NCI-H187 (cell line): ENCODE measurements around the gene SHC4.
A peak's percentile ranks its signal among the peaks of the same experiment; 100 is the strongest.
"Not testable (repeated sequence)": the region's sequence is repeated elsewhere in the genome, so short reads cannot be mapped to it uniquely, and the experiment has no call there.

ENCODE experiments used
- DNase-seq, 2 experiments: peaks; one replicate each; lab custom pipeline; 2025; lab: John Stamatoyannopoulos, UW

Gene SHC4, protein sequence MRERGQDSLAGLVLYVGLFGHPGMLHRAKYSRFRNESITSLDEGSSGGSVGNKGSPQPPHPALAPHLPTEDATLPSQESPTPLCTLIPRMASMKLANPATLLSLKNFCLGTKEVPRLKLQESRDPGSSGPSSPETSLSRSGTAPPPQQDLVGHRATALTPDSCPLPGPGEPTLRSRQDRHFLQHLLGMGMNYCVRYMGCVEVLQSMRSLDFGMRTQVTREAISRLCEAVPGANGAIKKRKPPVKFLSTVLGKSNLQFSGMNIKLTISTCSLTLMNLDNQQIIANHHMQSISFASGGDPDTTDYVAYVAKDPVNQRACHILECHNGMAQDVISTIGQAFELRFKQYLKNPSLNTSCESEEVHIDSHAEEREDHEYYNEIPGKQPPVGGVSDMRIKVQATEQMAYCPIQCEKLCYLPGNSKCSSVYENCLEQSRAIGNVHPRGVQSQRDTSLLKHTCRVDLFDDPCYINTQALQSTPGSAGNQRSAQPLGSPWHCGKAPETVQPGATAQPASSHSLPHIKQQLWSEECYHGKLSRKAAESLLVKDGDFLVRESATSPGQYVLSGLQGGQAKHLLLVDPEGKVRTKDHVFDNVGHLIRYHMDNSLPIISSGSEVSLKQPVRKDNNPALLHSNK

GRCh38 chr15:48963524-48964113, at the start of gene SHC4:
Gene SHC4, minus strand, starts transcription at chr15:48963919. Its CDS starts 904 bp downstream, at chr15:48963015.
- DNase-seq, result no peak

DNA sequence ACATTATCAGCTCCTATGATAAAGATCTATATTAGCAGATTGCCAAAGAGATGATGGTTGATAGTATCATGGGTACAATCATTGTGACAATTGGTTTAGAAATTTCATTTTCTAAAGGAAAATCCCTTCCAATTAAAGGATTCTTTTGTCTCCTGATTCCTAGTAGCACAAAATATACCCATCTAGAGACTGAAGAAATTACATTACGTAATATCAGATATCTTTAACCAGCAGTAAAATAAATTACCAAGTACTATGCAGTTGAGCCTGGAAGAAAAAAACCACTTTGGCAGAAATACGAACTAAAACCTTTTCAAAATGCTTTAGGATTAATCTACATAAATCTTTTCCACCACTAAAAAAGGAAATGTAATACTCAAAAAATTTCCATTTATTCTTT, 35.6 kb upstream of the SHC4 start:
- no peak for DNase-seq

GRCh38 chr15:48996276-48996675, 32.6 kb upstream of the SHC4 start:
- no peak for DNase-seq

- DNase-seq, result no peak
Observed at GRCh38 chr15:48993380-48993779, 29.7 kb upstream of the SHC4 start.

- DNase-seq, result no peak
Observed at GRCh38 chr15:48992545-48992944, 28.8 kb upstream of the SHC4 start.

- DNase-seq, result no peak
Observed at GRCh38 chr15:48992096-48992495, 28.4 kb upstream of the SHC4 start.

DNA sequence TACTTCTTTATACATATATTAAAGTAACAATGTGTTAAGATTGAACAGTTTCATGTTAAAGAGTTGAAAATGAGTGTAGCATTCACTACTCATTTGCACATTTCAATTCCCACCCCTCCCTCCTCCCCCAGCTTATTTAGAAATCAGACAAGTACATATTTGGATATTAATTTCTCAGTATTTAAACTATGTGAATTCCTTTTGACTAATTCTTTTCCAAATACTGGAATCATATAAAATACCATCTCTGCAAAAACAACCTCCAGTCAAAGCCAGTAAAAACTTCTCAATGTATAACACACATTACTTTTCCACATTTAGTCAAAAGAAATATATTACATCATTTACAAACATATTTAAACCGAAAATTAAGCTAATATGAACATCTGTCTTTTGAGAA, 25.5 kb upstream of the SHC4 start:
- no peak for DNase-seq

DNA sequence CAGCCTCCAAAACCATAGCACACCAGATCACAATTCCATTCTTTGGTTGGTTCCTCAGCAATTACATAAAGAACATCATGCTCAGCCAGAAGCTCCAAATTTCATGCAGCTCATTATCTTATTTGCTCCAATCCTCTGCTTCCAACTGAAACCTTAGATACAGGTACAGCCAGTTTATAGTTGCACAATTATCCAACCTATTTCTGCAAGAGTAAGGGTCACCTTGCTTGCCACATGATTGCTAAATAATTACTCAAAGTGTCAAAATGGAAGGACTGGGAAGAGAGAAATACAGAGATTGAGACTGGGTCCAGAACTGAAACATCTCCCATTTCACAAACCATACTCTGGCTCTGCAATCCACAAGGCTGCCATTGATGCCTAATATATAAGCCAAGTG, 23.4 kb upstream of the SHC4 start:
- no peak for DNase-seq

- DNase-seq, result no peak
Observed at GRCh38 chr15:48986240-48986639, 22.5 kb upstream of the SHC4 start.

GRCh38 chr15:48985516-48985915, 21.8 kb upstream of the SHC4 start:
- DNase-seq, result no peak

- DNase-seq, result no peak
Observed at GRCh38 chr15:48984811-48985352, 21.2 kb upstream of the SHC4 start.

DNA sequence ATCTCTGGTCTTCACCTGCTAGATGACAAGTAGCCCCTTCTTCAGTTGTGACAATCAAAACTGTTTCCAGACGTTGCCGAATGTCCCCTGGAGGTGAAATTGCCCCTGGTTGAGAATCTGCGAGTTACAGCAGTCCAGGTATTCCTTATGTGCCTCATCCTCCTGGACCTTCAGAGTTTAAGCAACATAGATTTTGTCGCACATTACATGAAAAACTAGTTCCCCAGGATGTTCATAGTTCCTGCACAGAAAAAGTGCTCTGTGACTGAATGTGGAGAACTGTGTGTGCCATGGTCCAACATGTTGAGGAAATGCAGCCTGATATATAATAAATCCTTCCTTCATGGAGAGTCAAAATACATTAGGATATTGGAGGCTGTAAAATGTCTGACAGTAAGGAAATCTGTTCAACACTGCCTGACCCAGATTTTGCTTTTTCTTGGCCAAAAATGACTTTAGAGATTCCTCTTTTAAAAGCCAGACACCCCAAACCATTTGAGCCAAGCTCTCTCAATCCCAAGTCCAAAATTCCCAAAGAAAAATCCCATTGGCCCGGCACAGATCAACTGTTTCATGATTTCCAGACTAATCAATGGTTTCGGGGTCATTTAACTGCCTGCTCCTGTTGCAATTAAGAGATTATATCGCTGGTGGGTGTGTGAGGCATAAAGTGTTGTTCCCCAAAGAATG, 20.4 kb upstream of the SHC4 start:
- DNase-seq, result no peak

DNA sequence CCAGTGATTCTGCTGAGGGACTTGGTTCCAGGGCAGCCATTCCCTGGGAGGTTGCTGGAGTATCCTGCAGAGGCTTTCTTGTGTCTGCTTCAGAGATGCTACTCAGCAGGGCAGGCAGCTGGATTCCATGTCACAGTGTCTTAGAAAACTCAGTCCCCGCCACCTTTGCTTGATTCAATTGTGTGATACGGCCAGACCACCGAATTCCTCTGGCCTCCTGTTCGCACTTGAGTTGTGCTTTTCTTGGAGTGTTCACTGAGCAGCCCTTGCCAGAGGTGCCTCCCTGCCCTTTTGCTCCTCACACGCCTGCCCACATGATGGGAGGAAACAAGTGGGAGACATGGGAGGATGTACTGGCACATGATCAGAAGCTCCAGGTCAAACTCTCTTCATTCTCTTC, 19.6 kb upstream of the SHC4 start:
- no peak for DNase-seq

GRCh38 chr15:48981941-48982340, 18.2 kb upstream of the SHC4 start:
- no peak for DNase-seq

GRCh38 chr15:48978638-48979037, 14.9 kb upstream of the SHC4 start:
- no peak for DNase-seq

GRCh38 chr15:48976444-48977088, 12.8 kb upstream of the SHC4 start:
- DNase-seq, result no peak

- DNase-seq, result peak in 1 of 2 experiments; percentile 11
Observed at GRCh38 chr15:48975472-48976419, 12.0 kb upstream of the SHC4 start.

DNA sequence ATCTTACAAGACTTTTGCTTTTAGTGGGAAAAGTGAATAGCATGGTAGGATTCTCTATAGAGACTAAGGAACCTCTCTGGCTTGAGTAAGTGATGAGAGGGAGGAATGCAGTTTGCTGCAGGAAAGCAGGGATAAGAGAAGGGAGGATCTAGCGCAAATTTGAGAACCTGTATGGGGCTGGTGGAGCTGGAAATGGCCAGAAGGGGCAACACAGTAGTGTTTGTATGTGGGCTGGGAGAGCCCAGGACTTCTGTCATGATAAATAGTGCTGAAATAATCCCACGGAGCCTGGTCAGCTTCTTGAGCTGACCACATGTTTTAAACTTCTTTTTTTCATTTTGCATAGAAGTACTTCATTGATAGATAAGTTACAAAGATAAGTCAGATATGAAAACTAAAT, 11.2 kb upstream of the SHC4 start:
- DNase-seq, result no peak

DNA sequence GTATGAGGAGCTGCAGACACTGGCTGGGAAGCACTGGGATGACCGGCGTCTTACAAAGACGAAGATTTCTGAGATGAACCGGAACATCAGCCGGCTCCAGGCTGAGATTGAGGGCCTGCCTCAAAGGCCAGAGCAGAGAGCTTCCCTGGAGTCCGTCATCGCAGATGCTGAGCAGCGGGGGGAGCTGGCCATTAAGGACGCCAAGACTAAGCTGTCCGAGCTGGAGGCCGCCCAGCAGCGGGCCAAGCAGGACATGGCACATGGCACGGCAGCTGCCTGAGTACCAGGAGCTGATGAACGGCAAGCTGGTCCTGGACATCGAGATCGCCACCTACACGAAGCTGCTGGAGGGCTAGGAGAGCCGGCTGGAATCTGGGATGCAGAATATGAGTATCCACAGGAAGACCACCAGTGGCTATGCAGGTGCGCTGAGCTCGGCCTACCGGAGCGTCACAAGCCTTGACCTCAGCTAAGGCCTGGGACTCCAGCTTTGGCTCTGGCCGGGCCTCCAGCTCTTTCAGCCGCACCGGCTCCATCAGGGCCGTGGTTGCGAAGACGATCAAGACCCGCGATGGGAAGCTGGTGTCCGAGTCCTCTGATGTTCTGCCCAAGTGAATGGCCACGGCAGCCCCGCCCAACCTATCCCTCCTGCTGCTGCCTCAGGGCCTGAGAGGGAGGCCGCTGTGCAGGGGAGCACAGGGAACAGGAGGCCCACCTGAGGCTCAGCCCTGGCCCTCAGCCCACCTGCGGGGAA, 9.2 kb upstream of the SHC4 start:
- no peak for DNase-seq

DNA sequence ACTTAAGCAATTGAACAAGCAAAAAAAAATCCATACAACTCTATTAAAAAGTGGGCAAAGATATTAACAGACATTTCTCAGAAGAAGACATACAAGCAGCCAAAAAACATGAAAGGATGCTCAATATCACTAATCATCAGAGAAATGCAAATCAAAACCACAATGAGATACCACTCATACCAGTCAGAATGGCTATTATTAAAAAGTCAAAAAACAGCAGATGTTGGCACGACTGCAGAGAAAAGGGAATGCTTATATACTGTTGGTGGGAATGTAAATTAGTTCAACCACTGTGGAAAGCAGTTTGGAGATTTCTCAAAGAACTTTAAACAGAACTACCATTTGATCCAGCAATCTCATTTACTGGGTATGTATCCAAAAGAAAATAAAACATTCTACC, 7.2 kb upstream of the SHC4 start:
- DNase-seq, result not testable (repeated sequence)
